Neutrophil (primary cell): ENCODE measurements around the gene EMP2.

Experiments
- H3K27ac ChIP-seq: fragments of 200-600 bp; sonication (generic); 2 replicates; pipeline ENCODE4 v1.5.1; 2016; ENCODE audit warnings: mild to moderate bottlenecking, moderate library complexity
- H3K27me3 ChIP-seq: fragments of 200-600 bp; sonication (generic); 2 replicates; pipeline ENCODE4 v1.6.0; 2016; ENCODE audit warnings: mild to moderate bottlenecking
- H3K36me3 ChIP-seq: fragments of 200-600 bp; sonication (generic); 2 replicates; pipeline ENCODE4 v1.5.1; 2017
- H3K4me1 ChIP-seq, 2 experiments: fragments of 200-600 bp in 1 of 2; sonication (generic) in 1 of 2; 1 replicate in 1 of 2; 2 replicates in 1 of 2; pipeline versions ENCODE4 v1.5.1 to v1.6.1; 2013 to 2016; ENCODE audit warnings: low read depth in 1 of 2, low read length in 1 of 2, mild to moderate bottlenecking in 1 of 2, moderate library complexity in 1 of 2; ENCODE audit not compliant: control insufficient read depth in 1 of 2, insufficient read depth in 1 of 2
- H3K4me3 ChIP-seq, 2 experiments: fragments of 200-600 bp in 1 of 2; sonication (generic) in 1 of 2; 1 replicate in 1 of 2; 2 replicates in 1 of 2; pipeline ENCODE4 v1.5.1; 2013 to 2016; ENCODE audit warnings: low read depth in 1 of 2, low read length in 1 of 2, mild to moderate bottlenecking in 1 of 2, moderate library complexity in 1 of 2
- H3K9me3 ChIP-seq: fragments of 200-600 bp; sonication (generic); 2 replicates; pipeline ENCODE4 v1.5.1; 2016
- TF ChIP-seq, protein P1 (sequence below): fragments of 200-600 bp; sonication (generic); IDR thresholded peaks from 2 replicates; pipeline ENCODE4 v1.5.1; 2016; ENCODE audit warnings: antibody characterized with exemption

Gene EMP2

DNA sequence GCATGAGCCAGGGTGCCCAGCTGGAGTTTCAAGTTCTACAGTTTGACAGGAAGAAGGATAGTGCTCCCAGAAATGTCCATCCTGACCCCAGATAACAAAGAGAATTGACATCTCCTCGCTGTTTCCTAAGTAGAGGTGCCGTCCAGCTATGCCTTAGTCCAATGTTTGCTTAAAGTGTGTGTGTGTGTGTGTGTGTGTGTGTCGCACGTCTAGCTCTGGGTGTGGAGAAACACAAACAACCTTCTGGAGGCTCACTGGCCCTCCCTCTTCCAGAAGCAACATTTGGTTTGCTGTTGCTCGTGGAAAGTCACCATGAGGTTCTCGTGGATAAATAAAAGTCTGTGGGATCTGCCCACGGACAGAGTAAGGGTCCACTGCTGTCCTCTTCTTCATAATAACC lies 22.1 kb downstream of the EMP2 start:
- Histone ChIP-seq H3K36me3 (no peaks in the 10 kb centered on the region), H3K27me3 (peaks cover 5% of the 10 kb centered on the region), H3K27ac (no peak overlapping the region), H3K4me3 (no peak overlapping the region), H3K9me3 (no peaks in the 10 kb centered on the region), H3K4me1 (no peaks in the 10 kb centered on the region)
- TF ChIP-seq, protein P1, sequence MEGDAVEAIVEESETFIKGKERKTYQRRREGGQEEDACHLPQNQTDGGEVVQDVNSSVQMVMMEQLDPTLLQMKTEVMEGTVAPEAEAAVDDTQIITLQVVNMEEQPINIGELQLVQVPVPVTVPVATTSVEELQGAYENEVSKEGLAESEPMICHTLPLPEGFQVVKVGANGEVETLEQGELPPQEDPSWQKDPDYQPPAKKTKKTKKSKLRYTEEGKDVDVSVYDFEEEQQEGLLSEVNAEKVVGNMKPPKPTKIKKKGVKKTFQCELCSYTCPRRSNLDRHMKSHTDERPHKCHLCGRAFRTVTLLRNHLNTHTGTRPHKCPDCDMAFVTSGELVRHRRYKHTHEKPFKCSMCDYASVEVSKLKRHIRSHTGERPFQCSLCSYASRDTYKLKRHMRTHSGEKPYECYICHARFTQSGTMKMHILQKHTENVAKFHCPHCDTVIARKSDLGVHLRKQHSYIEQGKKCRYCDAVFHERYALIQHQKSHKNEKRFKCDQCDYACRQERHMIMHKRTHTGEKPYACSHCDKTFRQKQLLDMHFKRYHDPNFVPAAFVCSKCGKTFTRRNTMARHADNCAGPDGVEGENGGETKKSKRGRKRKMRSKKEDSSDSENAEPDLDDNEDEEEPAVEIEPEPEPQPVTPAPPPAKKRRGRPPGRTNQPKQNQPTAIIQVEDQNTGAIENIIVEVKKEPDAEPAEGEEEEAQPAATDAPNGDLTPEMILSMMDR = no peak

DNA sequence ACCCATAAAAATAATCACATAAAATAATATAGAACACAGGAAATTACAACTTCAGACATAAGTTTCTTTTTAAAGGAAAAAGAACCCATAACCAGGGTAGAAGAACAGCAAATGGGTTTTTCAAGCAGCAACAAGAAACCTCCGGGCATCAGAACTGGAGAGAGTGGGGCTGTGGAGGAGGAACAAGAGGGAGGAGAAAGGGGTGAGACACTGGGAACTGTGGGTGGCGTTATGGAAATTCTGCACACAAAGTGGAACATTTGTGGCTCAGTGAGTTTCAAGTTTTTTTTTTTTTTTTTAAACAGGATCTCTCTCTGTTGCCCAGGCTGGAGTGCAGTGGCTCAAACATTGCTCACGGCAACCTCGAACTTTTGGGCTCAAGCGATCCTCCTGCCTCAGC lies 22.6 kb downstream of the EMP2 start:
- Histone ChIP-seq H3K36me3 (no peaks in the 10 kb centered on the region), H3K27me3 (peaks cover 10% of the 10 kb centered on the region), H3K4me3 (no peak overlapping the region), H3K4me1 (no peaks in the 10 kb centered on the region), H3K27ac (no peak overlapping the region), H3K9me3 (no peaks in the 10 kb centered on the region)
- TF ChIP-seq, protein P1 = no peak

DNA sequence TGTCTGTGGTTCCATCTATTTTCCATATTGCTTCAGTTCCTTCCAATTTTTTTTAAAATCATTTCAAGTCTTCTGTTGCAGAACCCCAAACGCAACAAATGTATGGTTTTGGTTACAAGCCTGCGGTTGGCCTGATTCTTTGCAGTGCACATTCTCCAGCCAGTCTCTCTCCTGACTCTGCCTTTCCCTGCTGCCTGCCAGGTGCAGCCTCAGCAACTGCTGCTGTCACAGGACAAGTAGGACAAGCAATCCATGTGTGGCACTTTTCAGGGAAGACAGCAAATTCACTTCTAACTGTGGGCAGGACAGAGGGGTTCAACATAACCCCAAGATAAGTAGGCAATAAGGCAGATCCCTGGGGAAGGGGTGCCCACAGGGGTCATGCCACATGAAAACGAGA lies 24.2 kb downstream of the EMP2 start:
- Histone ChIP-seq H3K27me3 (peaks cover 12% of the 10 kb centered on the region), H3K27ac (no peak overlapping the region), H3K36me3 (no peaks in the 10 kb centered on the region), H3K9me3 (no peaks in the 10 kb centered on the region), H3K4me1 (no peaks in the 10 kb centered on the region), H3K4me3 (no peak overlapping the region)
- TF ChIP-seq, protein P1 = no peak

DNA sequence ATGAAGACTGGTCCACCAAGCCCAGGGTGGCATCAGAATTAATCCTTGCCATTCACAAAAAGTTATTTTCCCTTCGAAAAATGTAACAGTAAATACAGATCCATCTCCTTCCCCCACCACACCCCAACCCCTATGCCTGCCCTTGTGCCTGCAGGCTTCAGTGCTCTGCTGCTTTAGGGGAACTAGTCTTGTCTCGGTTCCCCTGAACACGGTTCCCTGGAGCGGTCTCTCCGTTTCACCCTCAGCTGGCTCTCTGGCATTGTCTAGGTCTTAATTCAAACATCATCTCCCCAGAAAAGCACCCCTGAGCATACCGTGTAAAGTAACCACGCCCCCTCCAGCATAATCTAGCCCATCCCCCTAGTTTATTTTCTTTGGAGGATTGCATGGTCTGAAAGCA lies 25.8 kb downstream of the EMP2 start:
- H3K27ac ChIP-seq = no peak overlapping the region

DNA sequence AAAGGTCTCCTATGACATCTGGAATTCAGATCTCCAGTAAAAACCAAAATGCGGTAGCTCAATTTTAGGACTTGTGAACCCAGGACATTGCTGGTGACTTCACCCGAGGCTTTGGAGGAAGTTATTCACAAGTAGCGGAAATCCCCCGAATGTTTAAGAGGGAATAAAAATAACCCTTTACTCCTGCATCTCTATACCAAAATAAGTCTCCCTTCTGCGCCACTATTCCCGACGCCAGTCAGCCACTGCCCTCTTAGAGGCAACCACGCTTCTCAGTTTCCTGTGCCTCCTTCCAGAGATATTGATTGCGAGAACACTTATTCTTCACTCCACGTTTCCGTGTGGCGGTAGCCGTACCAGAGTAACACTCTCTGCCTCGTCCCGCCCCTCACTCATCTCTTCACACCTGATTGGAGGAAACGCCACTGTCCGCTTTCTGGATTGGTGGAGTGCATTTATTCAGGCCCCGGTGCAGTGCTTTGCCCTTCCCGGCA lies 27.4 kb downstream of the EMP2 start:
- no peak overlapping the region for H3K27ac ChIP-seq
- peaks cover 12% of the 10 kb centered on the region for H3K27me3 ChIP-seq
- no peaks in the 10 kb centered on the region for H3K4me1 ChIP-seq
- H3K4me3 ChIP-seq = no peak overlapping the region
- TF ChIP-seq, protein P1 = no peak
- H3K9me3 ChIP-seq = no peaks in the 10 kb centered on the region
- H3K36me3 ChIP-seq = no peaks in the 10 kb centered on the region

More for the DNA sequence above, 25.8 kb downstream of the EMP2 start:
- Histone ChIP-seq H3K4me1 (no peaks in the 10 kb centered on the region), H3K9me3 (no peaks in the 10 kb centered on the region), H3K36me3 (no peaks in the 10 kb centered on the region), H3K4me3 (no peak overlapping the region), H3K27me3 (peaks cover 12% of the 10 kb centered on the region)
- TF ChIP-seq, protein P1 = no peak

DNA sequence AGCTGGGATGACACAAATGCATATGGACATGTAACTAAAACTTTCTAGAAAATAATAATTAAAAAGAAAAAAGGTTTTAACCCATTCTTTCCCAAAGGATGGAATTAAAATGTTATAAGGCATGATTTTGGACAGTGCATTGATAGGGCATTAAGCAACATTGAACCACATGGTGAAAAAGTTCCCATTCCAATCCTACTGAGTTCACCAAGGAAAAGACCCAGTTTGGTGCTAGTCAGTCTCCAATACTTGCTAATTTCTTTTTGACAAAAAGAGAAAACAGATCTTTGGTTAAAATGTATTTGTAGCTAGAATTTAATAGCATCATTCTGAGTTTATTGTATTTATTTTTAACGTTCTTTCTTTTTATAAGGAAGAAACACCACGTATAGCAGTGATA lies 28.1 kb downstream of the EMP2 start:
- no peak overlapping the region for H3K4me3 ChIP-seq
- TF ChIP-seq, protein P1 = no peak
- no peaks in the 10 kb centered on the region for H3K4me1 ChIP-seq
- H3K9me3 ChIP-seq = no peaks in the 10 kb centered on the region
- peaks cover 12% of the 10 kb centered on the region for H3K27me3 ChIP-seq
- H3K36me3 ChIP-seq = no peaks in the 10 kb centered on the region
- H3K27ac ChIP-seq = no peak overlapping the region
